Glutamatergic neuron (in vitro differentiated cells): ENCODE data around the gene GCNT3. TPM values are rescaled to one million over a fixed set of nuclear protein-coding genes. Genes with fewer than 3 reads are reported as not detected.

ENCODE experiments used
- DNase-seq: peaks from one replicate; pipeline ENCODE4 v3.0.0; 2022
- H3K27ac Mint-ChIP-seq: one replicate; pipeline ENCODE4 v1.8.0; 2020; ENCODE audit warnings: mild to moderate bottlenecking, mixed read lengths, inconsistent platforms; ENCODE audit not compliant: unreplicated experiment
- H3K27me3 Mint-ChIP-seq: one replicate; pipeline ENCODE4 v1.8.0; 2020; ENCODE audit warnings: mild to moderate bottlenecking, moderate library complexity, mixed read lengths, inconsistent platforms; ENCODE audit not compliant: unreplicated experiment
- H3K36me3 Mint-ChIP-seq: one replicate; pipeline ENCODE4 v1.8.0; 2020; ENCODE audit warnings: mild to moderate bottlenecking, mixed read lengths, inconsistent platforms; ENCODE audit not compliant: unreplicated experiment
- H3K4me1 Mint-ChIP-seq: one replicate; pipeline ENCODE4 v1.8.0; 2020; ENCODE audit warnings: mild to moderate bottlenecking, low read depth, mixed read lengths, inconsistent platforms; ENCODE audit not compliant: unreplicated experiment
- H3K4me3 Mint-ChIP-seq: one replicate; pipeline ENCODE4 v1.8.0; 2020; ENCODE audit warnings: mild to moderate bottlenecking, mixed read lengths, inconsistent platforms; ENCODE audit not compliant: unreplicated experiment
- H3K9me3 Mint-ChIP-seq: one replicate; pipeline ENCODE4 v1.8.0; 2020; ENCODE audit warnings: mild to moderate bottlenecking, moderate library complexity, mixed read lengths, inconsistent platforms; ENCODE audit not compliant: unreplicated experiment
- CTCF ChIP-seq: fragments of 200-600 bp; sonication (generic); IDR thresholded peaks from one replicate; pipeline ENCODE4 v1.5.0; 2021; ENCODE audit not compliant: partially characterized antibody, unreplicated experiment
- total RNA-seq: library from RNA; stranded (reverse); fragmentation: NEBNext Ultra II Directional; extraction: Animal tissue kit (Norgen Biotek cat#: 25700); gene quantifications from one replicate; pipeline ENCODE4 v1.2.1, GENCODE V29; 2021; ENCODE audit not compliant: unreplicated experiment

The GCNT3 gene
- total RNA-seq, 1 donor from 2014 or later, result not detected

GRCh38 chr15:59596640-59597039 is 14.9 kb upstream of the GCNT3 start:
- Mint-ChIP-seq H3K27ac (no peak overlapping the region), H3K4me1 (no peaks in the 10 kb centered on the region), H3K36me3 (no peaks in the 10 kb centered on the region), H3K9me3 (no peaks in the 10 kb centered on the region), H3K27me3 (peaks cover 3% of the 10 kb centered on the region), H3K4me3 (no peak overlapping the region)
- no peak for TF ChIP-seq CTCF
- DNase-seq, result no peak

GRCh38 chr15:59598461-59598860 is 13.1 kb upstream of the GCNT3 start:
- no peak overlapping the region for H3K27ac Mint-ChIP-seq
- H3K4me1 Mint-ChIP-seq, result no peaks in the 10 kb centered on the region
- H3K9me3 Mint-ChIP-seq, result no peaks in the 10 kb centered on the region
- TF ChIP-seq CTCF, result no peak
- peaks cover 3% of the 10 kb centered on the region for H3K27me3 Mint-ChIP-seq
- no peak for DNase-seq
- H3K36me3 Mint-ChIP-seq, result no peaks in the 10 kb centered on the region
- no peak overlapping the region for H3K4me3 Mint-ChIP-seq

GRCh38 chr15:59605994-59606393 is 5.6 kb upstream of the GCNT3 start:
- Mint-ChIP-seq H3K27me3 (no peaks in the 10 kb centered on the region), H3K4me3 (no peak overlapping the region), H3K27ac (no peak overlapping the region), H3K4me1 (no peaks in the 10 kb centered on the region), H3K9me3 (peaks cover 3% of the 10 kb centered on the region), H3K36me3 (peaks cover 7% of the 10 kb centered on the region)
- no peak for DNase-seq
- no peak for TF ChIP-seq CTCF

GRCh38 chr15:59609730-59610712 is 1.6 kb upstream of the GCNT3 start:
- Mint-ChIP-seq H3K36me3 (no peaks in the 10 kb centered on the region), H3K27me3 (no peaks in the 10 kb centered on the region), H3K4me1 (no peaks in the 10 kb centered on the region), H3K9me3 (peaks cover 5% of the 10 kb centered on the region), H3K4me3 (no peak overlapping the region), H3K27ac (no peak overlapping the region)
- no peak for DNase-seq
- TF ChIP-seq CTCF, result no peak

- Mint-ChIP-seq H3K27ac (no peak overlapping the region), H3K36me3 (no peaks in the 10 kb centered on the region), H3K27me3 (no peaks in the 10 kb centered on the region), H3K9me3 (peaks cover 3% of the 10 kb centered on the region), H3K4me1 (no peaks in the 10 kb centered on the region), H3K4me3 (no peak overlapping the region)
- DNase-seq, result no peak
- TF ChIP-seq CTCF, result no peak
Measured at GRCh38 chr15:59614153-59614552, 2.6 kb downstream of the GCNT3 start.
